GM12878 (cell line): Measurements from ENCODE around the gene LONP1. TPM values are rescaled to one million over a fixed set of nuclear protein-coding genes. Genes with fewer than 3 reads are reported as not detected.

Experiments used
- ATAC-seq: fragments of 200-7000 bp; cut with Tn5 transposase; 3 replicates; pipeline ENCODE4 v1.9.1; 2020; ENCODE audit warnings: mild to moderate bottlenecking, moderate library complexity
- BruUV-seq: library from RNA; stranded (reverse); fragments of 400-500 nt; replicated peaks from 2 replicates; lab custom pipeline; 2021; lab: Mats Ljungman, UMichigan
- CTCF ChIA-PET: fragments of 300-600 bp; sonication (Branson Sonifier 250); formaldehyde crosslinking; extraction: SDS; loops from one replicate; lab custom pipeline; 2021; ENCODE audit warnings: inconsistent platforms; lab: Yijun Ruan, JAX
- POLR2A ChIA-PET: fragments of 350-600 bp; formaldehyde crosslinking; extraction: SDS; loops from one replicate; lab custom pipeline; 2021; ENCODE audit warnings: inconsistent platforms; lab: Charles Lee
- RAD21 ChIA-PET: fragments of 300-600 bp; sonication (Branson Sonifier 250); formaldehyde crosslinking; loops from one replicate; lab custom pipeline; 2023; ENCODE audit warnings: antibody characterized with exemption; ENCODE audit not compliant: unreplicated experiment; lab: Charles Lee
- SMC1A ChIA-PET: fragments of 300-600 bp; sonication (Branson Sonifier 250); formaldehyde crosslinking; loops from one replicate; lab custom pipeline; 2023; ENCODE audit not compliant: unreplicated experiment, uncharacterized antibody; lab: Charles Lee
- DNase-seq: peaks from one replicate; pipeline ENCODE4 v3.0.0-alpha.2; 2011; ENCODE audit warnings: low read depth, low spot score
- FAIRE-seq: peaks from 3 replicates; lab custom pipeline; 2011; peaks lifted over from hg19 to GRCh38; lab: Jason Lieb, UNC
- H2AFZ ChIP-seq: 2 replicates; pipeline ENCODE4 v1.6.0; 2011; ENCODE audit warnings: low read depth, low read length, control low read depth; ENCODE audit not compliant: control insufficient read depth
- H3K27ac ChIP-seq: 2 replicates; pipeline ENCODE4 v1.5.1; 2011; ENCODE audit warnings: control low read depth; ENCODE audit not compliant: control insufficient read depth, insufficient read depth
- H3K27me3 ChIP-seq, 2 experiments: replicated peaks in 1 of 2; 2 replicates each; pipeline versions ENCODE4 v1.6.0 to v1.6.1; 2011; ENCODE audit warnings: low read length in 1 of 2; ENCODE audit not compliant: control insufficient read depth in 2 of 2, insufficient read depth in 2 of 2
- H3K36me3 ChIP-seq, 2 experiments: 2 replicates each; pipeline ENCODE4 v1.5.1; 2011; ENCODE audit warnings: low read length in 1 of 2; ENCODE audit not compliant: control insufficient read depth in 2 of 2, insufficient read depth in 2 of 2
- H3K4me1 ChIP-seq: 2 replicates; pipeline ENCODE4 v1.6.1; 2011; ENCODE audit warnings: mild to moderate bottlenecking, low read length, moderate library complexity, mixed read lengths; ENCODE audit not compliant: control insufficient read depth, insufficient read depth
- H3K4me2 ChIP-seq: 2 replicates; pipeline ENCODE4 v1.6.0; 2011; ENCODE audit warnings: control low read depth; ENCODE audit not compliant: control insufficient read depth, insufficient read depth
- H3K4me3 ChIP-seq: fragments of 200-600 bp; sonication (generic); 2 replicates; pipeline ENCODE4 v1.5.1; 2016
- H3K79me2 ChIP-seq: 2 replicates; pipeline ENCODE4 v1.6.0; 2011; ENCODE audit warnings: low read length; ENCODE audit not compliant: control insufficient read depth, insufficient read depth
- H3K9ac ChIP-seq: 2 replicates; pipeline ENCODE4 v1.8.0; 2011; ENCODE audit warnings: low read length, control low read depth, mixed read lengths; ENCODE audit not compliant: control insufficient read depth, insufficient read depth
- H3K9me3 ChIP-seq: replicated peaks from 3 replicates; pipeline ENCODE4 v1.5.1; 2011; ENCODE audit warnings: mild to moderate bottlenecking, low read length; ENCODE audit not compliant: control insufficient read depth, insufficient read depth
- H4K20me1 ChIP-seq: 2 replicates; pipeline ENCODE4 v1.6.0; 2011; ENCODE audit not compliant: control insufficient read depth, insufficient read depth
- BACH1 ChIP-seq: fragments of 450-650 bp; IDR thresholded peaks from 2 replicates; pipeline ENCODE4 v1.6.1; 2017; ENCODE audit warnings: mild to moderate bottlenecking, borderline replicate concordance
- CHD4 ChIP-seq: fragments of 200-600 bp; sonication (generic); IDR thresholded peaks from 2 replicates; pipeline ENCODE4 v1.6.1; 2016; ENCODE audit warnings: mild to moderate bottlenecking
- EGR1 ChIP-seq, 2 experiments: IDR thresholded peaks; 1 replicate in 1 of 2; 2 replicates in 1 of 2; pipeline ENCODE4 v1.6.1; 2011 to 2012; ENCODE audit warnings: low read depth in 2 of 2, low read length in 2 of 2, borderline replicate concordance in 1 of 2, mild to moderate bottlenecking in 1 of 2, moderate library complexity in 1 of 2
- EZH2 ChIP-seq: IDR thresholded peaks from 2 replicates; pipeline ENCODE4 v1.6.1; 2012; ENCODE audit warnings: low read depth, mild to moderate bottlenecking, control low read depth, inconsistent platforms, low read length, borderline replicate concordance; ENCODE audit not compliant: control insufficient read depth
- GABPA ChIP-seq: IDR thresholded peaks from 2 replicates; pipeline ENCODE4 v1.6.1; 2014; ENCODE audit warnings: antibody characterized with exemption, low read depth, mild to moderate bottlenecking, inconsistent platforms
- IRF4 ChIP-seq: IDR thresholded peaks from 2 replicates; pipeline ENCODE4 v1.6.1; 2011; ENCODE audit warnings: low read depth, low read length
- MYC ChIP-seq: IDR thresholded peaks from 2 replicates; pipeline ENCODE4 v1.6.1; 2011; ENCODE audit warnings: mild to moderate bottlenecking, low read length, moderate library complexity, inconsistent platforms; ENCODE audit not compliant: insufficient read depth, insufficient replicate concordance, insufficient read length, severe bottlenecking
- PBX3 ChIP-seq: IDR thresholded peaks from 2 replicates; pipeline ENCODE4 v1.6.1; 2011; ENCODE audit warnings: mild to moderate bottlenecking, low read depth, low read length, moderate library complexity; ENCODE audit not compliant: insufficient replicate concordance
- RBBP5 ChIP-seq: fragments of 200-600 bp; sonication (generic); conservative IDR thresholded peaks from 2 replicates; pipeline ENCODE4 v1.6.1; 2016
- RUNX3 ChIP-seq: IDR thresholded peaks from 2 replicates; pipeline ENCODE4 v1.6.1; 2012; ENCODE audit warnings: low read length, inconsistent platforms
- SKIL ChIP-seq: fragments of 450-650 bp; IDR thresholded peaks from 2 replicates; pipeline ENCODE4 v1.6.1; 2017; ENCODE audit warnings: mild to moderate bottlenecking, low read depth, inconsistent platforms; ENCODE audit not compliant: poor library complexity, severe bottlenecking
- in situ Hi-C: fragments of 300-500 bp; cut with MboI; formaldehyde crosslinking; loops from 9 replicates; pipeline ENCODE4 v1.14.3; 2018; ENCODE audit warnings: mixed read lengths
- intact Hi-C: fragments of 100-400 bp; cut with micrococcal nuclease; formaldehyde crosslinking; loops from one replicate; pipeline ENCODE4 v1.14.2; 2022; ENCODE audit not compliant: unreplicated experiment
- polyA plus RNA-seq, 11 experiments: library from polyadenylated mRNA; depleted of rRNA in 4 of 11; unstranded in 6 of 11; stranded (reverse) in 5 of 11; fragments of >200 nt; fragmentation: Nextera tagmentation in 4 of 11; fragmentation: Illumina TruSeq in 1 of 11; extraction: Ambion mirVana in 4 of 11; extraction: Trizol in 1 of 11; gene quantifications; 1 replicate in 1 of 11; 2 replicates in 10 of 11; pipeline versions ENCODE4 v1.2.1 to v1.2.3, GENCODE V29; 2011 to 2016; ENCODE audit warnings: inconsistent platforms in 2 of 11, missing spikeins in 2 of 11, low read depth in 1 of 11
- total RNA-seq, 4 experiments: library from RNA; depleted of rRNA in 3 of 4; stranded (reverse); fragments of >200 nt in 3 of 4; fragmentation: Illumina TruSeq in 1 of 4; extraction: Trizol in 1 of 4; gene quantifications; 2 replicates each; pipeline versions ENCODE4 v1.2.1 to v1.2.3, GENCODE V29; 2013 to 2021

Gene LONP1
- total and polyA plus RNA-seq, 10 of the 15 experiments (the other 5 are each of a cell fraction or from before 2014, with no cell fraction given) = 0.61 to 136 (median 59.5) TPM

- Histone ChIP-seq H3K27ac (no peak overlapping the region), H3K4me3 (no peak overlapping the region), H3K4me1 (no peaks in the 10 kb centered on the region), H3K9ac (no peak overlapping the region), H3K36me3 (no peaks in the 10 kb centered on the region), H2AFZ (no peak overlapping the region), H3K79me2 (no peaks in the 10 kb centered on the region), H3K4me2 (no peak overlapping the region), H3K9me3 (no peaks in the 10 kb centered on the region), H3K27me3 (no peaks in the 10 kb centered on the region), H4K20me1 (no peaks in the 10 kb centered on the region)
- ChIA-PET CTCF (no interaction called here), RAD21 (no interaction called here), SMC1A (no interaction called here), POLR2A (no interaction called here)
- no TSS peak for BruUV-seq
- ATAC-seq (no peak), DNase-seq (no peak), FAIRE-seq (no peak)
- in situ Hi-C loops = no loop called here
- intact Hi-C loops = no loop called here
- TF ChIP-seq IRF4 = no peak
- TF ChIP-seq RUNX3 = no peak
- TF ChIP-seq EZH2 = no peak
- no peak for TF ChIP-seq RBBP5
- no peak for TF ChIP-seq EGR1 (IDR thresholded peaks at IDR 0.05; ENCODE audit: borderline replicate concordance in 1 of 2, low read depth in 2 of 2, low read length in 2 of 2)
- no peak for TF ChIP-seq GABPA
- TF ChIP-seq SKIL = no peak
- TF ChIP-seq CHD4 = no peak
- TF ChIP-seq BACH1 = no peak
- no peak for TF ChIP-seq MYC
- TF ChIP-seq PBX3 = no peak
Observed at GRCh38 chr19:5743630-5744029, 23.7 kb upstream of the LONP1 start.
